Activated CD4-positive, alpha-beta T cell treated with anti-CD3 and anti-CD28 coated beads, Interleukin-2, Interleukin-4, amounts not matched to agents 100 ng/mL and 50 ng/mL, durations not matched to agents 16 hours and 8 hours (primary cell): ENCODE results near the gene NGFR.
"Not testable (repeated sequence)": the region's sequence is repeated elsewhere in the genome, so short reads cannot be mapped to it uniquely, and the experiment has no call there.

Experiments used
- DNase-seq: peaks from one replicate; pipeline ENCODE4 v3.0.0-alpha.2; 2020; ENCODE audit warnings: low spot score

The NGFR gene

GRCh38 chr17:49545806-49546545 is 50.9 kb downstream of the NGFR start:
- DNase-seq: no peak

GRCh38 chr17:49546546-49547535 is 51.7 kb downstream of the NGFR start:
- no peak for DNase-seq

- no peak for DNase-seq
These were observed 52.5 kb downstream of the NGFR start for GRCh38 chr17:49547566-49547965.

GRCh38 chr17:49548051-49548505 is 53.0 kb downstream of the NGFR start:
- no peak for DNase-seq

GRCh38 chr17:49548506-49549310 is 53.6 kb downstream of the NGFR start:
- no peak for DNase-seq

GRCh38 chr17:49549311-49549605 is 54.2 kb downstream of the NGFR start:
- DNase-seq: no peak

GRCh38 chr17:49549691-49550678 is 54.9 kb downstream of the NGFR start:
- DNase-seq: no peak

- DNase-seq: not testable (repeated sequence)
These were observed 55.7 kb downstream of the NGFR start for GRCh38 chr17:49550764-49551163.

GRCh38 chr17:49551221-49552069 is 56.4 kb downstream of the NGFR start:
- no peak for DNase-seq

GRCh38 chr17:49552070-49552751 is 57.1 kb downstream of the NGFR start:
- no peak for DNase-seq

GRCh38 chr17:49553676-49554335 is 58.7 kb downstream of the NGFR start:
- DNase-seq: no peak

- DNase-seq: no peak
These were observed 59.8 kb downstream of the NGFR start for GRCh38 chr17:49554694-49555494.

GRCh38 chr17:49555495-49556222 is 60.6 kb downstream of the NGFR start:
- no peak for DNase-seq

GRCh38 chr17:49556223-49556943 is 61.3 kb downstream of the NGFR start:
- peak; percentile 86 for DNase-seq

GRCh38 chr17:49557312-49558024 is 62.4 kb downstream of the NGFR start:
- peak; percentile 56 for DNase-seq
